ENCODE measurements around the gene SRGAP1.
"Not testable (repeated sequence)": the region's sequence is repeated elsewhere in the genome, so short reads cannot be mapped to it uniquely, and the experiment has no call there.

The SRGAP1 gene

DNA sequence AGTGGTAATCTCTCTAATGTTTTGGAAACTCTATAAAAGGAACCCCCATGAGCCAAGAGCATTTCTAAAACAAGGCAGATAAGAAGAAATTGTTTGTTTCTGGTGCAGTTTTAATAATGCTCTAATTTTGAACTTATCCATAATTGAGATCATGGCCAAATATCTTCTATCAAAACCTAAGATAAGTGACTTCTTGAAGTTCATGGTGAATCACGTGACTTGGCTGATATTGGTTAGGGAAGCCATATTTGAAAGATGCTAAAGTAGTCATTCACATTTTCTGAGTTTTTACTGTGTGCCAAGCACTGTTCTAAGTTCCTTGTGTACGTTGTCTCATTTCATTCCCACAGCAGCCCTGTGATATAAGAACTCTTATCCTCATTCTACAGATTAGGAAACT, 219.7 kb downstream of the SRGAP1 start:
- in situ Hi-C loops (cut with HindIII; ENCODE audit: low sequenced_read_pairs) = no loop called here

DNA sequence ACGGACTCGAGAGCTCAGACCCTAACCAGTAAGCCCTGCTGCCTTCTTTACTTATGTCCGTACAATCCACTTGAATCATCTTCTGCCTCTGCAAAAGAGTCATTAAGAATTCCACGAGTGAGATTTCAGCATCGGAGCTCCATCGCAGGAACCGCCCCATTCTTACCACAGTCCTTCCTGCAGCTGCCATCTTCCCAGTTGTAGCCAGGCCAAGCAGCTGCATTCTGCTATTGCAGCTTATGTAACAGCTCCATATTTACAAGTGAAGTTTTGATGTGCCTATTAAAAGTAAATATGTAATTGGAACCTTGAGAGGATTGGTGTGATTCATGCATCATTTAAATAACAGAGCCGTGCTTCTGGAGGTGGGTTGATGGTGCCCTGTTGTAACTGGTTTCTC, 220.2 kb downstream of the SRGAP1 start:
- no peak overlapping the region for H3K4me3 ChIP-seq (ENCODE audit: low read depth, low read length)
- in situ Hi-C loops (cut with HindIII; ENCODE audit: low sequenced_read_pairs) = no loop called here
- TF ChIP-seq, protein P1, sequence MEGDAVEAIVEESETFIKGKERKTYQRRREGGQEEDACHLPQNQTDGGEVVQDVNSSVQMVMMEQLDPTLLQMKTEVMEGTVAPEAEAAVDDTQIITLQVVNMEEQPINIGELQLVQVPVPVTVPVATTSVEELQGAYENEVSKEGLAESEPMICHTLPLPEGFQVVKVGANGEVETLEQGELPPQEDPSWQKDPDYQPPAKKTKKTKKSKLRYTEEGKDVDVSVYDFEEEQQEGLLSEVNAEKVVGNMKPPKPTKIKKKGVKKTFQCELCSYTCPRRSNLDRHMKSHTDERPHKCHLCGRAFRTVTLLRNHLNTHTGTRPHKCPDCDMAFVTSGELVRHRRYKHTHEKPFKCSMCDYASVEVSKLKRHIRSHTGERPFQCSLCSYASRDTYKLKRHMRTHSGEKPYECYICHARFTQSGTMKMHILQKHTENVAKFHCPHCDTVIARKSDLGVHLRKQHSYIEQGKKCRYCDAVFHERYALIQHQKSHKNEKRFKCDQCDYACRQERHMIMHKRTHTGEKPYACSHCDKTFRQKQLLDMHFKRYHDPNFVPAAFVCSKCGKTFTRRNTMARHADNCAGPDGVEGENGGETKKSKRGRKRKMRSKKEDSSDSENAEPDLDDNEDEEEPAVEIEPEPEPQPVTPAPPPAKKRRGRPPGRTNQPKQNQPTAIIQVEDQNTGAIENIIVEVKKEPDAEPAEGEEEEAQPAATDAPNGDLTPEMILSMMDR (IDR thresholded peaks at IDR 0.05; ENCODE audit: low read depth, low read length, missing control alignments) = no peak
- DNase-seq (ENCODE audit: low read depth) = no peak

More for the DNA sequence above, 219.7 kb downstream of the SRGAP1 start:
- DNase-seq (ENCODE audit: low read depth) = no peak
- TF ChIP-seq, protein P1 (IDR thresholded peaks at IDR 0.05; ENCODE audit: low read depth, low read length, missing control alignments) = no peak
- no peak overlapping the region for H3K4me3 ChIP-seq (ENCODE audit: low read depth, low read length)

- TF ChIP-seq, protein P1 (IDR thresholded peaks at IDR 0.05; ENCODE audit: low read depth, low read length, missing control alignments) = no peak
- no peak overlapping the region for H3K4me3 ChIP-seq (ENCODE audit: low read depth, low read length)
- no peak for DNase-seq (ENCODE audit: low read depth)
- in situ Hi-C loops (cut with HindIII; ENCODE audit: low sequenced_read_pairs) = no loop called here
Measured at GRCh38 chr12:64065881-64066451, 221.5 kb downstream of the SRGAP1 start.

DNA sequence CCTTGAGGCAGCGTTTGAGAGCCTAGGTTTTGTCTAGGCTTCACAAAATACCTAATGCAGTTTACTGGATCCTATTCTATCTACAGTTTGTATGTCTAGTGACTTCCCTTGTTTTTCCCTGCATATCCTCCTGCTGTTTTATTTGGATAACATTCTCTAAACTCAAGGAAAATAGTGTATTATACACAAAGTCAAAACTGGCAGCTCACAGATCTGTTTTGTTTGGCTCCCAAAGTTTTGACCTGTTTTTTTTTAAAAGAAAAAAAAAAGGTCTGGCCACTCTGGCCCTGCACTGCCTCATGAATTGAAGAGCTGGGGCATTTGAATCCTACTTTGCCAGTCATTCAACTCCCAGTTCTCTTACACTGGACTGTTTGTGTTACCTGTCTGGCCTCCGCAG, 222.3 kb downstream of the SRGAP1 start:
- TF ChIP-seq, protein P1 (IDR thresholded peaks at IDR 0.05; ENCODE audit: low read depth, low read length, missing control alignments) = no peak
- no peak overlapping the region for H3K4me3 ChIP-seq (ENCODE audit: low read depth, low read length)
- in situ Hi-C loops (cut with HindIII; ENCODE audit: low sequenced_read_pairs) = no loop called here

DNA sequence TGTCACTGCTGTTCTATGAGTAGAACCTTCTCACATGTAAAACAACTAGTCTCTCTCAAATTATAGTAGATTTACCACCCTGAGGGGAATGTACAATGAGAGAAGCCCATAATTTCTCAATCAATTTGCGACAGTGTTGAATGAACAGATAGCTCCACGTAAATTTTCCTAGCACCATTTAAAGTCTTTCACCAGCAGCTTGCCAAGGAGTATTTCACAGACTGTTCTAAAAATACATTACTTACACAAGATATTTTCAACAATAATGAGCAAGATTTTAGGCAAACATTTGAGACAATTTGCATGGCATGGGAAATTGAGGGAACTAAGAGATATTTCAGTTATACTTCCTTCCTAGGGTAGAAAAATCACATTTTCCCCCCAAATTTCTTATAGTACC, 226.0 kb downstream of the SRGAP1 start:
- H3K4me3 ChIP-seq (ENCODE audit: low read depth, low read length) = no peak overlapping the region
- no peak for DNase-seq (ENCODE audit: low read depth)
- TF ChIP-seq, protein P1 (IDR thresholded peaks at IDR 0.05; ENCODE audit: low read depth, low read length, missing control alignments) = no peak
- in situ Hi-C loops (cut with HindIII; ENCODE audit: low sequenced_read_pairs) = no loop called here

More for the DNA sequence above, 222.3 kb downstream of the SRGAP1 start:
- DNase-seq (ENCODE audit: low read depth) = no peak

DNA sequence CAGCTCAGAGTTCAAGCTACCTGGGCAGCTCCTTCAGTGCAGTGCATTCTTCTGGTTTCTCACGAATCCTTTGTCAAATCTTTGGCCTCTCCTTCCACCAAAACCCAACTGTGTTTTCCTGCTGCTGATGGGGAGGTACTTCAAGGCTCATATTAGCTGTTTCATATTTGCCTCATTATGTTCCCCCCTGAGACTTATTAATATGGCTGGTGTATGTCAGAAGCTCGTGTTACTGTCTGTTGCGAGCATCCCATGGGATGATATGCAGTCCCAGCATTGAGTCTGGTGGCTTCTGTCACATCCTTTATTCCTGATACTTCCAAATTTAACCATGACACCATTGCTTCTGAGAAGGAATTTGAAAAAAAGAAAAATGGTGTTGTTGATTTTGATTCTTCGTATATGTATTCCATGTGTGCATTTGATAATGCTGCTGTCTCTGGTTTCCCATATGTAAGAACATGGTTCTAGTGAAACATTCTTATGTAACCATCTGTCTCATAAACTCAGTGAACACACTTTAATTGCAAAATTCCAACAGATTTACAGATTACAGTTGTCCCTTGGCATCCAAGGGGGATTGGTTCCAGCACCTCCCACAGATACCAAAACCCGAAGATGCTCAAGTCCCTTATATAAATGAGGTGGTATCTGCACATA, 228.5 kb downstream of the SRGAP1 start:
- TF ChIP-seq, protein P1 (IDR thresholded peaks at IDR 0.05; ENCODE audit: low read depth, low read length, missing control alignments) = no peak
- H3K4me3 ChIP-seq (ENCODE audit: low read depth, low read length) = no peak overlapping the region
- no peak for DNase-seq (ENCODE audit: low read depth)
- in situ Hi-C loops (cut with HindIII; ENCODE audit: low sequenced_read_pairs) = no loop called here

GRCh38 chr12:64076565-64076964, 232.1 kb downstream of the SRGAP1 start:
- DNase-seq (ENCODE audit: low read depth); in situ Hi-C loops (cut with HindIII; ENCODE audit: low sequenced_read_pairs); H3K4me3 ChIP-seq (ENCODE audit: low read depth, low read length): not testable (repeated sequence)

All from astrocyte of the cerebellum (primary cell).